ENCODE results near the gene DGKE. TPM values are rescaled to one million over a fixed set of nuclear protein-coding genes. Genes with fewer than 3 reads are reported as not detected.
A peak's percentile ranks its signal among the peaks of the same experiment; 100 is the strongest.

DGKE gene
- total RNA-seq, 1 experiment from 2014 or later: 8.5 TPM

GRCh38 chr17:56835264-56835585 lies 1.3 kb downstream of the DGKE start:
- Mint-ChIP-seq H3K9me3 (peaks cover 4% of the 10 kb centered on the region; the same call in 1 of the 2 replicates), H3K4me1 (peaks cover 54% of the 10 kb centered on the region), H3K36me3 (peaks cover 11% of the 10 kb centered on the region), H3K4me3 (peak overlapping the region; percentile 79), H3K27ac (no peak overlapping the region), H3K27me3 (ENCODE audit: low read depth) (peaks cover 19% of the 10 kb centered on the region)
- POLR2A ChIA-PET: no interaction called here
- CTCF ChIA-PET: interaction anchor here (4.3 kb wide), 1 partner anchor 15 kb away, joined by 36 read pairs; no protein-coding TSS in a partner anchor
- no peak for ATAC-seq
- no peak for DNase-seq (ENCODE audit: low spot score)
- TF ChIP-seq MXD4 (CRISPR knock-in tag; IDR thresholded peaks at IDR 0.05; ENCODE audit: borderline replicate concordance) (no peak), IRF1 (CRISPR knock-in tag; IDR thresholded peaks at IDR 0.05) (no peak), RELA (CRISPR knock-in tag; IDR thresholded peaks at IDR 0.05; ENCODE audit: borderline replicate concordance) (no peak), GTF2I (CRISPR knock-in tag; conservative IDR thresholded peaks at IDR 0.05) (no peak)

GRCh38 chr17:56838687-56839086 lies 4.7 kb downstream of the DGKE start:
- no peak overlapping the region for H3K4me3 Mint-ChIP-seq
- H3K27ac Mint-ChIP-seq: no peak overlapping the region
- POLR2A ChIA-PET: no interaction called here
- CTCF ChIA-PET: interaction anchor here (2.7 kb wide), 1 partner anchor 19 kb away, joined by 11 read pairs; no protein-coding TSS in a partner anchor
- H3K36me3 Mint-ChIP-seq: peaks cover 7% of the 10 kb centered on the region
- no peak for DNase-seq (ENCODE audit: low spot score)
- TF ChIP-seq ZNF425 (CRISPR knock-in tag; conservative IDR thresholded peaks at IDR 0.05) (no peak), KAT7 (CRISPR knock-in tag; IDR thresholded peaks at IDR 0.05; ENCODE audit: borderline replicate concordance) (no peak), GRHL2 (CRISPR knock-in tag; IDR thresholded peaks at IDR 0.05; ENCODE audit: insufficient replicate concordance, severe bottlenecking) (no peak), GABPB1 (CRISPR knock-in tag; IDR thresholded peaks at IDR 0.05) (no peak), OVOL2 (CRISPR knock-in tag; IDR thresholded peaks at IDR 0.05; ENCODE audit: borderline replicate concordance) (no peak), SMAD3 (CRISPR knock-in tag; IDR thresholded peaks at IDR 0.05; ENCODE audit: borderline replicate concordance) (no peak), E2F5 (CRISPR knock-in tag; IDR thresholded peaks at IDR 0.05) (no peak), NFATC4 (CRISPR knock-in tag; IDR thresholded peaks at IDR 0.05) (no peak), ZNF263 (CRISPR knock-in tag; IDR thresholded peaks at IDR 0.05; ENCODE audit: low read depth) (no peak)
- ATAC-seq: no peak
- no peaks in the 10 kb centered on the region for H3K9me3 Mint-ChIP-seq
- peaks cover 12% of the 10 kb centered on the region for H3K27me3 Mint-ChIP-seq (ENCODE audit: low read depth)
- H3K4me1 Mint-ChIP-seq: peaks cover 33% of the 10 kb centered on the region

- Mint-ChIP-seq H3K4me1 (peaks cover 8% of the 10 kb centered on the region), H3K27ac (no peak overlapping the region), H3K9me3 (no peaks in the 10 kb centered on the region), H3K36me3 (peaks cover 10% of the 10 kb centered on the region), H3K4me3 (no peak overlapping the region), H3K27me3 (ENCODE audit: low read depth) (no peaks in the 10 kb centered on the region)
- ChIA-PET CTCF (interaction anchor here (1.1 to 1.6 kb wide), 2 partner anchors 23 kb away, joined by 4 read pairs; no protein-coding TSS in a partner anchor), POLR2A (no interaction called here)
- no peak for DNase-seq (ENCODE audit: low spot score)
- TF ChIP-seq ZNF423 (CRISPR knock-in tag; IDR thresholded peaks at IDR 0.05): no peak
- no peak for TF ChIP-seq SMAD4 (CRISPR knock-in tag; IDR thresholded peaks at IDR 0.05)
- TF ChIP-seq IRF1 (CRISPR knock-in tag; IDR thresholded peaks at IDR 0.05): no peak
- no peak for ATAC-seq
These were observed 8.6 kb downstream of the DGKE start for GRCh38 chr17:56842577-56842976.

GRCh38 chr17:56845934-56846333 lies 12.0 kb downstream of the DGKE start:
- Mint-ChIP-seq H3K4me3 (no peak overlapping the region), H3K27me3 (ENCODE audit: low read depth) (no peaks in the 10 kb centered on the region), H3K9me3 (no peaks in the 10 kb centered on the region), H3K36me3 (peaks cover 15% of the 10 kb centered on the region), H3K27ac (no peak overlapping the region), H3K4me1 (no peaks in the 10 kb centered on the region)
- CTCF ChIA-PET: interaction anchor here (1.6 kb wide), 1 partner anchor 26 kb away, joined by 4 read pairs; no protein-coding TSS in a partner anchor
- POLR2A ChIA-PET: no interaction called here
- ATAC-seq: no peak
- no peak for DNase-seq (ENCODE audit: low spot score)
- no peak for TF ChIP-seq IRF2 (CRISPR knock-in tag; IDR thresholded peaks at IDR 0.05; ENCODE audit: borderline replicate concordance, low read depth)
- no peak for TF ChIP-seq PRDM15 (CRISPR knock-in tag; IDR thresholded peaks at IDR 0.05)
- no peak for TF ChIP-seq GABPB1 (CRISPR knock-in tag; IDR thresholded peaks at IDR 0.05)
- TF ChIP-seq GRHL2 (CRISPR knock-in tag; IDR thresholded peaks at IDR 0.05; ENCODE audit: insufficient replicate concordance, severe bottlenecking): no peak
- TF ChIP-seq CTCF (IDR thresholded peaks at IDR 0.05): no peak
- TF ChIP-seq FOXP1 (CRISPR knock-in tag; IDR thresholded peaks at IDR 0.05; ENCODE audit: borderline replicate concordance): no peak
- TF ChIP-seq OVOL2 (CRISPR knock-in tag; IDR thresholded peaks at IDR 0.05; ENCODE audit: borderline replicate concordance): no peak

All from WTC11 (cell line).